Measurements from ENCODE around the gene VAMP2. TPM values are rescaled to one million over a fixed set of nuclear protein-coding genes. Genes with fewer than 3 reads are reported as not detected.

VAMP2 gene
- polyA plus RNA-seq, 2 of the 4 experiments (the other 2 are of a cell fraction), result 19.2 to 21.7 TPM

DNA sequence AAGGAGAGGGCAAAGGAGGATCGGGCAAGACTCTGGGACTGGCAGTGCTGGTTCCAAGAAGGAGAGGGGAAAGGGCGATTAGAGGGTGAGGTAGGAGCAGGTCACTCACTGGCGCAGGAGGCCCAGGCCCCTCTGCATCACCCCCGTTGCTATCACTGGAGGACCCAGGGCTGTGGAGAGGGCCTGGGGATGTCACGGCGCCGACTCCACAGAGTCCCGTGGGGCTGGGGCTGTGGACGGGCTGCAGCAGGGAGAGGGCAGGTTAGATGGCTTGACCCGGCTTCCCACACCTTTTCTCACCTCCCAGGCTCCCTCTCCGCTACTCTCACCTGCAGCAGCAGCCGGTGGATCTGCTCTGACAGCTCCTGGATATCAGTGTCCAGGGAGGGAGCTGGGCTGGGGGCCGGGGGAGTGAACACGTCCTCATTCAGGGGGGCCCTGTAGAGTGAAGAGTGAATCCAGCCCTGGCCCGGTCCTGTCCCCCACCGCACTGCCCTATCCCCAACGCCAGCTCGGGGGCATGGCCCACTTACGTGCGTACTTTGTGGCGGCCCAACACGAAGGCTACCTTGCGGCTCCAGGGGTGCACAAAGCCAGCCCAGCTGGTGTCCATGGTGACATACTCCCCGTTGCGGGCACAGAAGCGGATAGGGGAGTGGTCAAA lies 15.5 kb downstream of the VAMP2 start:
- TF ChIP-seq RARB (CRISPR knock-in tag; IDR thresholded peaks at IDR 0.05), result no peak
- TF ChIP-seq KDM5A (IDR thresholded peaks at IDR 0.05), result no peak
- no peak for TF ChIP-seq RFX5 (IDR thresholded peaks at IDR 0.05)

DNA sequence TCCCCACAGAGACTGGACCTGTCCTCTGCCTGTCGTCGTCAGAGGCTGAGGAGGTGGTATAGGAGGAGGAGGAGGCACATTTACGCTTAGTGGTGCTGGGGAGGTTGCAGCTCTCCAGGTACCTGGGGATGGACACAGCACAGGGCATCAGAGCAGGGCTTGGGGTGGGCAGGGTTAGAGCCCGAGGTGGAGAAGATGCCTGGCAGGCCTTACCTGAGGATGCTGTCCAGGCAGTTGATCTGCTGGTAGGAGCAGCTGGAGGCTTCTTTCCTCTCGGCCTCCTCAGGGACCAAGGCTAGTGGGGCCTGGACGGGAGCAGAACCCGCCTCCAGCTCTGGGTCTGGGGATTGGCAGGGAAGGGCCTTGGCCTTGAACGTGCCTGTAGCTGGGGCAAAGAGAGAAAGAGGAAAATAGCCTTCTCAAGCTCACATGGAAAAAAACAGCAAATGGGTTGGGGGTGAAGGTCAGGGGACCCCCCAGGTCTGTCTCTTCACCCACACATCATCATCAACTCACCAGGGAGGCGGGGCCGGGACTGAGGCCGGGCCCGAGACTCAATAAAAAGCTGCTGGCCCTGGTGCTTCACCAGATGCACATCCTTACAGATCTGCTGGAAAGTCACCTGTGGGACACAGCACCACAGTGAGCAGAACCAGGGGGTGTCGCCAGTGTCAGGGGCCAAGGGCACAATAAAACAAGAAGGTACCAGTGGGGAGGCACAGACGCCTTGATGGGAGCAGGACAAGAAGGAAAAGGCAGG lies 16.2 kb downstream of the VAMP2 start:
- WGBS (ENCODE audit: missing lambda C conversion rate), result 88% methylated on average over 14 of the region's 14 CpGs
- DNase-seq (ENCODE audit: low read depth in 1 of 2, low spot score in 1 of 2), result no peak
- no peaks in the 10 kb centered on the region for H3K9me3 ChIP-seq
- TF ChIP-seq HDAC2 (IDR thresholded peaks at IDR 0.05) (no peak), SREBF2 (IDR thresholded peaks at IDR 0.05) (no peak), HEYL (CRISPR knock-in tag; IDR thresholded peaks at IDR 0.05) (no peak)
- TF ChIP-seq, protein P1, sequence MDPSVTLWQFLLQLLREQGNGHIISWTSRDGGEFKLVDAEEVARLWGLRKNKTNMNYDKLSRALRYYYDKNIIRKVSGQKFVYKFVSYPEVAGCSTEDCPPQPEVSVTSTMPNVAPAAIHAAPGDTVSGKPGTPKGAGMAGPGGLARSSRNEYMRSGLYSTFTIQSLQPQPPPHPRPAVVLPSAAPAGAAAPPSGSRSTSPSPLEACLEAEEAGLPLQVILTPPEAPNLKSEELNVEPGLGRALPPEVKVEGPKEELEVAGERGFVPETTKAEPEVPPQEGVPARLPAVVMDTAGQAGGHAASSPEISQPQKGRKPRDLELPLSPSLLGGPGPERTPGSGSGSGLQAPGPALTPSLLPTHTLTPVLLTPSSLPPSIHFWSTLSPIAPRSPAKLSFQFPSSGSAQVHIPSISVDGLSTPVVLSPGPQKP (IDR thresholded peaks at IDR 0.05; ENCODE audit: low read depth, low read length), result no peak
- TF ChIP-seq, protein P2, sequence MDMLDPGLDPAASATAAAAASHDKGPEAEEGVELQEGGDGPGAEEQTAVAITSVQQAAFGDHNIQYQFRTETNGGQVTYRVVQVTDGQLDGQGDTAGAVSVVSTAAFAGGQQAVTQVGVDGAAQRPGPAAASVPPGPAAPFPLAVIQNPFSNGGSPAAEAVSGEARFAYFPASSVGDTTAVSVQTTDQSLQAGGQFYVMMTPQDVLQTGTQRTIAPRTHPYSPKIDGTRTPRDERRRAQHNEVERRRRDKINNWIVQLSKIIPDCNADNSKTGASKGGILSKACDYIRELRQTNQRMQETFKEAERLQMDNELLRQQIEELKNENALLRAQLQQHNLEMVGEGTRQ (IDR thresholded peaks at IDR 0.05), result no peak
- ATAC-seq, result no peak
- H3K27ac ChIP-seq, result no peak overlapping the region
- H3K4me3 ChIP-seq, result no peak overlapping the region
- no peak for FAIRE-seq
- ChIA-PET POLR2A (interaction anchor here (0.6 kb wide), 1 partner anchor 8 kb away, joined by 3 read pairs; no protein-coding TSS in a partner anchor), CTCF (interaction anchor here (0.9 to 26.5 kb wide), 6 partner anchors 7 to 277 kb away, joined by 3 to 601 read pairs (median 4); partner anchors contain the start of genes PER1 and VAMP2)
- no peak overlapping the region for H3K4me2 ChIP-seq
- peaks cover 7% of the 10 kb centered on the region; the same call in 2 of the 3 replicates for H3K4me1 ChIP-seq

More for the DNA sequence above, 15.5 kb downstream of the VAMP2 start:
- Histone ChIP-seq H3K9me3 (no peaks in the 10 kb centered on the region), H3K4me2 (no peak overlapping the region), H3K4me1 (peaks cover 9% of the 10 kb centered on the region; the same call in 2 of the 3 replicates), H3K4me3 (no peak overlapping the region), H3K27ac (no peak overlapping the region)
- CTCF ChIA-PET, result interaction anchor here (0.9 to 26.5 kb wide), 5 partner anchors 6 to 277 kb away, joined by 3 to 601 read pairs (median 8); partner anchors contain the start of genes HES7, PER1 and VAMP2
- ATAC-seq, result no peak
- POLR2A ChIA-PET, result interaction anchor here (0.6 kb wide), 1 partner anchor 9 kb away, joined by 3 read pairs; no protein-coding TSS in a partner anchor
- no peak for FAIRE-seq
- no peak for DNase-seq (ENCODE audit: low read depth in 1 of 2, low spot score in 1 of 2)
- WGBS (ENCODE audit: missing lambda C conversion rate), result 89% methylated on average over 26 of the region's 26 CpGs

DNA sequence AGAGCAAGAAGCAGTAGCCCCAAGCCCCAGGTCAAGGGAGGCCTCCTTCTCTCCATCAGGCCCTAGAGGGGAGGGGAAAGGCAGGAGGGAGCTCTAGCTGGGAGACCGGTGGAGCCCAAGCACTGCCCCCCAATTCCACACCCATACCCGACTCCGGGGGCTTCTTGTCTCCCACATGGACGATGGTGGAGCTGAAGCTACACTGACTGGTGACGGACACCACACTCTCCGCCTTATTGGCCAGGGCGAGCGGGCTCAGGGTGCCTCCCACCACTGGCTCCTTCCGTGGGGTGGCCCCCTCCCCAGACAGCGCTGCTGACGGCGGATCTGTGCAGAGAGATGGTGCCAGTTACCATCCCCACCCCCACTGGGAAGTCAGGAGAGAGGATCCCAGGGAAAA lies 16.9 kb downstream of the VAMP2 start:
- H3K4me3 ChIP-seq, result no peak overlapping the region
- ChIA-PET POLR2A (no interaction called here), CTCF (interaction anchor here (0.6 to 26.5 kb wide), 8 partner anchors 7 to 100 kb away, joined by 3 to 601 read pairs (median 4); partner anchors contain the start of genes PER1 and VAMP2)
- WGBS (ENCODE audit: missing lambda C conversion rate), result 94% methylated on average over 12 of the region's 12 CpGs
- no peaks in the 10 kb centered on the region; the same call in 2 of the 3 replicates for H3K4me1 ChIP-seq
- H3K9me3 ChIP-seq, result no peaks in the 10 kb centered on the region
- TF ChIP-seq, protein P3, sequence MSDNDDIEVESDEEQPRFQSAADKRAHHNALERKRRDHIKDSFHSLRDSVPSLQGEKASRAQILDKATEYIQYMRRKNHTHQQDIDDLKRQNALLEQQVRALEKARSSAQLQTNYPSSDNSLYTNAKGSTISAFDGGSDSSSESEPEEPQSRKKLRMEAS (IDR thresholded peaks at IDR 0.05), result no peak
- TF ChIP-seq FOSL2 (IDR thresholded peaks at IDR 0.05) (no peak), FOSL2 (CRISPR knock-in tag; IDR thresholded peaks at IDR 0.05) (no peak), CBX2 (IDR thresholded peaks at IDR 0.05; ENCODE audit: borderline replicate concordance, low read depth) (no peak), CBX8 (IDR thresholded peaks at IDR 0.05) (no peak), MAZ (IDR thresholded peaks at IDR 0.05; ENCODE audit: borderline replicate concordance, low read depth, low read length) (no peak), RFX5 (IDR thresholded peaks at IDR 0.05) (no peak)
- FAIRE-seq, result no peak
- ATAC-seq, result no peak
- H3K27ac ChIP-seq, result no peak overlapping the region
- H3K4me2 ChIP-seq, result no peak overlapping the region
- no peak for DNase-seq (ENCODE audit: low read depth in 1 of 2, low spot score in 1 of 2)
